ENCODE results near the gene ALKBH5.

Gene ALKBH5

GRCh38 chr17:18250708-18251107, 67.1 kb downstream of the ALKBH5 start:
- in situ Hi-C loops (cut with HindIII; ENCODE audit: low pct_ligation_motif_present, low pct_unique_long_range_greater_than_20kb, low sequenced_read_pairs), result no loop called here
- no peak for DNase-seq

GRCh38 chr17:18251204-18251603, 67.6 kb downstream of the ALKBH5 start:
- in situ Hi-C loops (cut with HindIII; ENCODE audit: low pct_ligation_motif_present, low pct_unique_long_range_greater_than_20kb, low sequenced_read_pairs), result no loop called here
- no peak for DNase-seq

GRCh38 chr17:18252160-18252559, 68.5 kb downstream of the ALKBH5 start:
- DNase-seq, result no peak
- in situ Hi-C loops (cut with HindIII; ENCODE audit: low pct_ligation_motif_present, low pct_unique_long_range_greater_than_20kb, low sequenced_read_pairs), result no loop called here

- in situ Hi-C loops (cut with HindIII; ENCODE audit: low pct_ligation_motif_present, low pct_unique_long_range_greater_than_20kb, low sequenced_read_pairs), result no loop called here
- DNase-seq, result no peak
These were observed 69.7 kb downstream of the ALKBH5 start for GRCh38 chr17:18253187-18253884.

GRCh38 chr17:18253947-18254821, 70.6 kb downstream of the ALKBH5 start:
- DNase-seq, result no peak

GRCh38 chr17:18254888-18255649, 71.4 kb downstream of the ALKBH5 start:
- in situ Hi-C loops (cut with HindIII; ENCODE audit: low pct_ligation_motif_present, low pct_unique_long_range_greater_than_20kb, low sequenced_read_pairs), result no loop called here

More at GRCh38 chr17:18253947-18254821, 70.6 kb downstream of the ALKBH5 start:
- in situ Hi-C loops (cut with HindIII; ENCODE audit: low pct_ligation_motif_present, low pct_unique_long_range_greater_than_20kb, low sequenced_read_pairs), result no loop called here

GRCh38 chr17:18256351-18256750, 72.7 kb downstream of the ALKBH5 start:
- in situ Hi-C loops (cut with HindIII; ENCODE audit: low pct_ligation_motif_present, low pct_unique_long_range_greater_than_20kb, low sequenced_read_pairs), result no loop called here
- no peak for DNase-seq

More at GRCh38 chr17:18254888-18255649, 71.4 kb downstream of the ALKBH5 start:
- no peak for DNase-seq

GRCh38 chr17:18256776-18257175, 73.1 kb downstream of the ALKBH5 start:
- DNase-seq, result no peak
- in situ Hi-C loops (cut with HindIII; ENCODE audit: low pct_ligation_motif_present, low pct_unique_long_range_greater_than_20kb, low sequenced_read_pairs), result no loop called here

- peak; percentile 67 for DNase-seq
- in situ Hi-C loops (cut with HindIII; ENCODE audit: low pct_ligation_motif_present, low pct_unique_long_range_greater_than_20kb, low sequenced_read_pairs), result no loop called here
These were observed 73.8 kb downstream of the ALKBH5 start for GRCh38 chr17:18257268-18257981.

GRCh38 chr17:18257982-18258355, 74.3 kb downstream of the ALKBH5 start:
- peak; percentile 91 for DNase-seq
- in situ Hi-C loops (cut with HindIII; ENCODE audit: low pct_ligation_motif_present, low pct_unique_long_range_greater_than_20kb, low sequenced_read_pairs), result no loop called here

- peak; percentile 61 for DNase-seq
- in situ Hi-C loops (cut with HindIII; ENCODE audit: low pct_ligation_motif_present, low pct_unique_long_range_greater_than_20kb, low sequenced_read_pairs), result no loop called here
These were observed 74.9 kb downstream of the ALKBH5 start, which contains the start of gene FLII for GRCh38 chr17:18258356-18259038. TSS of gene FLII (minus strand) at chr17:18258738. CDS start at chr17:18258690, 48 bp downstream.

Measured in ACHN (cell line).